ENCODE measurements around the gene ACP6. TPM values are rescaled to one million over a fixed set of nuclear protein-coding genes. Genes with fewer than 3 reads are reported as not detected.

The ACP6 gene
- total and polyA plus RNA-seq, 2 of the 13 experiments (the other 11 are each of a cell fraction or from before 2014, with no cell fraction given) = 18.1 to 33.7 TPM

GRCh38 chr1:147717051-147717705, 46.9 kb upstream of the ACP6 start (continued):
- TF ChIP-seq, protein P1, sequence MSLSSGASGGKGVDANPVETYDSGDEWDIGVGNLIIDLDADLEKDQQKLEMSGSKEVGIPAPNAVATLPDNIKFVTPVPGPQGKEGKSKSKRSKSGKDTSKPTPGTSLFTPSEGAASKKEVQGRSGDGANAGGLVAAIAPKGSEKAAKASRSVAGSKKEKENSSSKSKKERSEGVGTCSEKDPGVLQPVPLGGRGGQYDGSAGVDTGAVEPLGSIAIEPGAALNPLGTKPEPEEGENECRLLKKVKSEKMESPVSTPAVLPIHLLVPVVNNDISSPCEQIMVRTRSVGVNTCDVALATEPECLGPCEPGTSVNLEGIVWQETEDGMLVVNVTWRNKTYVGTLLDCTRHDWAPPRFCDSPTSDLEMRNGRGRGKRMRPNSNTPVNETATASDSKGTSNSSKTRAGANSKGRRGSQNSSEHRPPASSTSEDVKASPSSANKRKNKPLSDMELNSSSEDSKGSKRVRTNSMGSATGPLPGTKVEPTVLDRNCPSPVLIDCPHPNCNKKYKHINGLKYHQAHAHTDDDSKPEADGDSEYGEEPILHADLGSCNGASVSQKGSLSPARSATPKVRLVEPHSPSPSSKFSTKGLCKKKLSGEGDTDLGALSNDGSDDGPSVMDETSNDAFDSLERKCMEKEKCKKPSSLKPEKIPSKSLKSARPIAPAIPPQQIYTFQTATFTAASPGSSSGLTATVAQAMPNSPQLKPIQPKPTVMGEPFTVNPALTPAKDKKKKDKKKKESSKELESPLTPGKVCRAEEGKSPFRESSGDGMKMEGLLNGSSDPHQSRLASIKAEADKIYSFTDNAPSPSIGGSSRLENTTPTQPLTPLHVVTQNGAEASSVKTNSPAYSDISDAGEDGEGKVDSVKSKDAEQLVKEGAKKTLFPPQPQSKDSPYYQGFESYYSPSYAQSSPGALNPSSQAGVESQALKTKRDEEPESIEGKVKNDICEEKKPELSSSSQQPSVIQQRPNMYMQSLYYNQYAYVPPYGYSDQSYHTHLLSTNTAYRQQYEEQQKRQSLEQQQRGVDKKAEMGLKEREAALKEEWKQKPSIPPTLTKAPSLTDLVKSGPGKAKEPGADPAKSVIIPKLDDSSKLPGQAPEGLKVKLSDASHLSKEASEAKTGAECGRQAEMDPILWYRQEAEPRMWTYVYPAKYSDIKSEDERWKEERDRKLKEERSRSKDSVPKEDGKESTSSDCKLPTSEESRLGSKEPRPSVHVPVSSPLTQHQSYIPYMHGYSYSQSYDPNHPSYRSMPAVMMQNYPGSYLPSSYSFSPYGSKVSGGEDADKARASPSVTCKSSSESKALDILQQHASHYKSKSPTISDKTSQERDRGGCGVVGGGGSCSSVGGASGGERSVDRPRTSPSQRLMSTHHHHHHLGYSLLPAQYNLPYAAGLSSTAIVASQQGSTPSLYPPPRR (CRISPR knock-in tag; IDR thresholded peaks at IDR 0.05; ENCODE audit: borderline replicate concordance) = peak; percentile 35; the same call in 1 of the 2 replicates
- 0 out of 2 replicates have a peak, but pooled peaks have one; percentile 17 for TF ChIP-seq ZNF687 (CRISPR knock-in tag; IDR thresholded peaks at IDR 0.05)
- no peak for TF ChIP-seq ZNF292 (CRISPR knock-in tag; IDR thresholded peaks at IDR 0.05; ENCODE audit: borderline replicate concordance, low read depth)
- TF ChIP-seq KIAA2018 (CRISPR knock-in tag; IDR thresholded peaks at IDR 0.05; ENCODE audit: borderline replicate concordance) = no peak
- no peak for TF ChIP-seq ZNF816 (CRISPR knock-in tag; IDR thresholded peaks at IDR 0.05; ENCODE audit: borderline replicate concordance)
- no peak for TF ChIP-seq ZSCAN25 (CRISPR knock-in tag; IDR thresholded peaks at IDR 0.05)
- no peak for TF ChIP-seq NONO (IDR thresholded peaks at IDR 0.05)
- TF ChIP-seq NONO (CRISPR knock-in tag; conservative IDR thresholded peaks at IDR 0.05) = no peak
- no peak for TF ChIP-seq MTA1 (CRISPR knock-in tag; IDR thresholded peaks at IDR 0.05; ENCODE audit: borderline replicate concordance)
- TF ChIP-seq MYC (CRISPR knock-in tag; IDR thresholded peaks at IDR 0.05; ENCODE audit: borderline replicate concordance) = no peak
